Midbrain (tissue), 1 donor: ENCODE data around the gene APOL6.
"Not testable (repeated sequence)": the region's sequence is repeated elsewhere in the genome, so short reads cannot be mapped to it uniquely, and the experiment has no call there.

ENCODE experiments used
- DNase-seq: peaks from one replicate; lab custom pipeline; 2025; lab: John Stamatoyannopoulos, UW

Gene APOL6

DNA sequence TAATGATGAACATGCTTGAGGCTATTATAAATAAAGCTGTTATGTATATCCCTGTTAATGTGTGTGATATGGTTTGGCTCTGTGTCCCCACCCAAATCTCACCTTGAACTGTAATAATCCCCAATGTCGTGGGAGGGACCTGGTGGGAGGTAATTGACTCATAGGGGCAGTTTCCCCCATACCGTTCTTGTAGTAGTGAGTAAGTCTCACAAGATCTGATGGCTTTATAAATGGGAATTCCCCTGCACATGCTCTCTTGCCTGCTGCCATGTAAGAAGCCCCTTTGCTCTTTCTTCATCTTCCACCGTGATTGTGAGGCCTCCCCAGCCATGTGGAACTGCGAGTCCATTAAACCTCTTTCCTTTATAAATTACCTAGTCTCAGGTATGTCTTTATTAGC, 31.2 kb downstream of the APOL6 start:
- not testable (repeated sequence) for DNase-seq

DNA sequence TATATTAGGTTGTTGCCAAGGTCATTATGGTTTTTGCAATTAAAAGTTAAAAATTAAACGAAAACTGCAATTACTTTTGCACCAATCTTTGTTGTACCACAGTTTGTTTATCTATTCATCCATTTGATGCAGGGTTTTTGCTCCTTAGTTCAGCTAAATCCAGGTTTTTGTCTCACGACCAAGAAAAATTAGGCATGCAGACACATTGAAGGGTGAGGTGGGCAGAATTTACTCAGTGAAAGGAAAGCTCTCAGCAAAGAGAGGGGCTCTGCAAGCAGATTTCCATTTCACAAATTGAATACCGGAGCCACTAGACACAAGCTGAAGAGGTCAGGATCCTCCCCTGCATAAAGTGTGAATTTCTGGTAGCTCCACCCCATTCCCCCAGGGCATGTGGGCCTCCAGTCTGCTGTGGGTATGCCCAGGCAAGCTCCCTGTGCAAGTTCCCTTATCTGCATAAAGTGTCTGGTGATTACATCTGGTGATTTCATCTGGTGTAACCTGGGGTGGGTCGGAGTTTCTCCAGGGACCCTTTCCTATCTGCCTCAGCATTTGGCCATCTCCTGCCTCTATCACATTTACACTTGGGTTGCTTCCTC, 33.3 kb downstream of the APOL6 start:
- DNase-seq: no peak

DNA sequence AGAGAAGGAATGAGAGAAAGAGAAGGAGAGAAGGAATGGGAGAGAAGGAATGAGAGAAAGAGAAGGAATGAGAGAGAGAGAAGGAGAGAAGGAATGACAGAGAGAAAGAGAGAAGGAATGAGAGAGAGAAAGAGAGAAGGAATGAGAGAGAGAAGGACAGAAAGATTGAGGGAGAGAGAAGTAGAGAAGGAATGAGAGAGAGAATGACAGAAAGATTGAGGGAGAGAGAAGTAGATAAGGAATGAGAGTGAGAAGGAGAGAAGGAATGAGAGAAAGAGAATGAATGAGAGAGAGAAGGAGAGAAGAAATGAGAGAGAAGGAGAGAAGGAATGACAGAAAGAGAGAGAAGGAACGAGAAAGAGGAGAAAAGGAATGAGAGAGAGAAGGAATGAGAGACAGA, 35.3 kb downstream of the APOL6 start:
- no peak for DNase-seq

DNA sequence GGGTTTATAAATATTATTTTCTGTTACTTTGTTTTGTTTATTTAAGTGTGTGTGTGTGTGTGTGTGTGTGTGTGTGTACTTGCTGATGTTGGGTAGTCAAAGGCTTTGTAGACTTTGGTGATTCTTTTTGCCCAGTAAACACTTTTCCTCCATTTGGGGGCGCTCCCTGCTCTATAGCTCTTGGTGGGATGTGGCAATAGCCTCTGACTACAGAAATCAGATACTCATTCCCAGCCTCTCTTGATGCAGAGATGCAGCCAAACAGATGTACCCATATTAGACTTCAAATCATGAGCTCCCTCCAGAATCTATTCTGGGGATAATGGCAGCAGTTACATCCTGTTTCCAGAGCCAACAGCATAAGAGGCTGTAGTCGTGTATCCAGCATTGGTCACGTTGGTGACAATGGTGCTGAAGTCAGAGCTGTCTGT, 36.0 kb downstream of the APOL6 start:
- DNase-seq: peak; percentile 8

DNA sequence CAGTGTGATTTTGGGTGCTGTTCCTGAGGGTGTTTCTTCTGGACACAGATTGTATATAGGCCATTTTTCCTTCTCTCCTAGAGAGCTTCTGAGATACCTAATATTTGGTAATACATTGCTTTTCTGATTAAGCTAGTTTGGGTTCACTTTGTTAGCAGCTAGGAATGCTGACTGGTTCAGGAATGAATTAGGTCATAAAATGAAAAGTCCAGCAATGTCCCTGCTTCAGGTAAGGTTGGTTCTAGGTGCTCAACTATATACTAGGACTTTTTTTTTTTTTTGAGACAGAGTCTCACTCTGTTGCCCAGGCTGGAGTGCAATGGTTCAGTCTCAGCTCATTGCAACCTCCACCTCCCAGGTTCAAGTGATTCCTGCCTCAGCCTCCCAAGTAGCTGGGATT, 36.5 kb downstream of the APOL6 start:
- DNase-seq: no peak

DNA sequence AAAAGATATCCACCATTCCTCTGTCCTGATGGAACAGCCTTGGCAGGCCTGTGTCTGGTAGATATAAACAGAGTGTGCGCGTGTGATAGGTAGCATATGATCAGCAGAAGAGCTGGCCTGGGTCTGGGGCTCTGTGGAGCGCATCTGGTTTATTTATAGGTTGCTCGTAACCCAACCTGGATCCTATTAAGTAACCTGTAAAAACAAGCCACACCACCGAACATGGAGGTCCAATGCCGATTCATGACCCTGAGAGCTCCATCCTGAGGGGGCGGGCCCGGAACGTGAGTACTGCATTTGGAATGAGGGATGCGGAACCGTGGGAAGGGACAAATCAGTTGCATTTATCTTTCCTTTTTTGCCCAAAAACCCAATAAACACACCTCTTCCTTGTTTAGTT, 37.5 kb downstream of the APOL6 start:
- DNase-seq: no peak

DNA sequence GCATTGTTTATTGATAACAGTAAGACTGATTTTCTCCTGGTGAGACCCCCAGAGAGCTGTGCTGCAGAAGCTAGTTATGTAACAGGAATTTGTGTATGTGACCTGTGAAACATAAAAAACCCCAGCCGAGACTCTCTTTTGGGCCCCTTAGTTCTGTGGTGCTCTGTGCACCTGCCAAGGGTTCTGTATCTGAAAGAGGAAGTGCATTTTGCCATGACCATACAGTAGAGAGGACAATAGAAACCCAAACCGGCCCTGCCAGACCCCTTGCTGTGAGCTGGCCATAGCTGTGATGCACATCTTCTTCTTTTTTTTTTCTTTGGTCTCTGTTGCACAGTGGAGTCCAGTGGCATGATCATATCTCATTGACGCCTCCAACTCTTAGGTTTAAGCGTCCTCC, 38.1 kb downstream of the APOL6 start:
- DNase-seq: no peak

DNA sequence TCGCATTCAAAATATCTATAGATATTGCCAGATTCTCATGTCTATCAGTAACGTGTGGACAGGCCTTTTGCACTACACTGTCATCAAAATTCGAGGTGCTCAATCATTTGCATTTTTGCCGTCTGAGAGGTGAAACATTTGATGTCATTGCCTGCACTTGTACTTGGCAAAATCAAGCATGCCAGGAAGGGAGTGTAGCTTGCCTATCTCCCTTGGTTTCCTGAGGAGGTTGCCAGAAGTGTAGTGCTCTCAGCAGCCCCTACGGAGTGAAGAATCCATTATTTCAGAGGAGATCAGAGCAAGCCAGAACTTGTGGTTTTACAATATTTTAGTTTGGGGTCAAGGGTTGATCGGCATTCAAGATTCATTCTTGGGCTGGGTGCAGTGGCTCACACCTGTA, 39.2 kb downstream of the APOL6 start:
- DNase-seq: no peak

DNA sequence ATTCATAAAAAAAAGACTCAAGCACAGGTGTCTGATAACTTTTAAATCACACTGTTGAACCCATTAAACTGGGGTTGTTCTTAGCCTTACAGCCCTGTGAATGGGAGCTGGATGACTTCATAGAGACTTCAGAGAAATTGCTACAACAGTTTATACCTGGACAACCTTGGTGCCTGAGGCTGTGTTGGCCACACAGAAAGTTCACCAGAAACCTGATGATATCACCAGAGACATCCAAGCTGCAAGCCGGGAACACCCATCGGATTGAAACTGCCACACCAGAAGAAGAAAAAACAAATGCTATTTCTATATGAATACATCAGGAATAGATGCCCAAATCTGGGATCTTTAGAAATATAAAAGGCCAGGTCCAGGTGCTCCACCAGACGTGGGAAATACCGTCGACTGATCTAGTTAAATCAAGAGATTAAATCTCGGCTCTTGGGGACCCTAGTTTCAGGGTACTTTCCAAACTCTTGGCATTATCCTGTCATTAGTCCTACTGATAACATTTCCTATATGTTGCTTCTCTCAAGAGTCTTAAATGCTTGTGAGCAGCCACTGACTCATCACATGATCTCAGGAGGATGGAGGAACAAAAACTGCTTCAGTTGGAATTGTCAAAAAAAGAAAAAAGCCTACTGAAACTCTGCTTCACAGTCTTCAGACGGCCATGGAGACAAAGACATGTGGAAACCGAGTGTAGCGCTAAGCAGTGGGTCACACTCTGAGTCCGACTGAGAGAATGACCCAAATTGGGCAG, 40.8 kb downstream of the APOL6 start:
- no peak for DNase-seq

DNA sequence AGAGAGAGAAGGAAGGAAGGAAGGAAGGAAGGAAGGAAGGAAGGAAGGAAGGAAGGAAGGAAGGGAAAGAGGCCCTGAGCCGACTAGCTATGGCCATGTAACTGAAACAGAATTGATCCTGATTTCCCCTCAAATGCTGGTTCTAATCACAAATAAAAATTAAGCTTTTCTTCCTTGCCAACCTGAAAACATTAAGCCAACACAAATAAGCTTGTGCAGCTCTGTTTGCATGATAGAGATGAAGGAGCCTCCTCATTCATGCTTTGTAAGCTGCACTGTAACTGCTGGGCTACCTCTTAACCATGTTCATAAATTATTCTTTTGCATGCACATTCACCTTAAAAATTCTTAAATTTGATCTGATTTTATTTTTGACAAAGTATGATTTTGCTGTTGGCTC, 41.8 kb downstream of the APOL6 start:
- no peak for DNase-seq

DNA sequence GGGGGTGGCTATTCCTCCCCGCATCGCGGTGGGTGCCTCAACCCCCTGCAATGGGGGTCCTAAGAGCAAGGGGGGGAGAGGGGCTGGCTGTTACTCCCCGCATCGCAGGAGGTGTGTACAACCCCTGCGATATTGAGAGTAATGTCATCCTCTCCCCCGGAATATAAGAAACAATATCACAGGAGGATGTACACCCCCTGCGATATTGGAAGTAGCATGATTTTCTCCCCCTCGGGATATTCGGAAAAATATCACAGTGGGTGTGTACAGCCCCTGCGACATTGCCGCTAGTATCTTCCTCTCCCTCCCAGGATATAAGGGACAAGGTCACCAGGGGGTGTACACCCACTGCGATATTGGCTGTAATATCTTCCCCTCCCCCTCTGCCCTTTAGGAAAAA, 47.0 kb downstream of the APOL6 start:
- DNase-seq: no peak

DNA sequence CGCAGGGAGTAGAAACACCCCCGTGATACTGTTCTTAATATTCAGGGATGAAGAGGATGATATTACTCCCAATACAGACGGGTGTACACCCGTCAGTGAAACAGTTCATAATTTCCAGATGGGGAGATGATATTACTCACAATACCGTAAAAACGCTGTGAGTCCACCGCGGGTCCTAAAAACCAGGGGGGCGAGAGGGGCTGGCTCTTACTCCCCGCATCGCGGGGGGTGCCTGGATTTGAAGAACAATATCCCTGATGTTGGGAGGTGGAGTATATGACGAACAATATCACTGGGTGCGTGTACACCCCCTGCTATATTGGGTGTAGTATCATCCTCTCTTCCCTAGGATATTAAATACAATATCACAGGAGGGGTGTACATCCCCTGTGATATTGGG, 48.9 kb downstream of the APOL6 start:
- no peak for DNase-seq

DNA sequence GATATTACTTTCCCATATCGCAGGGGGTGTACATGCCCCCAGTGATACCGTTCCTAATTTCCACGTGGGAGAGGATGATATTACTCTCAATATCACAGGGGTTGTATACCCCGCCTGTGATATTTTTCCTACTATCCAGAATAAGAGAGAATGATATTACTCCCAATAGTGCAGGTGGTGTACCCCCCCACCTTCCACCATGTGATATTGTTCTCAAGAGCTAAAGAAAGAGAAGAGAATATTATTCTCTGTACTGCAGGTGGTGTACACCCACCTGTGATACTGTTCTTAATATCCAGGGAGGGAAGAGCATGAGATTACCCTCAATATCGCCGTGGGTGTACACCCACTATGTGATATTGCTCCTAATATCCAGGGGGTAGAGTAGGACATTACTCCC, 51.6 kb downstream of the APOL6 start:
- not testable (repeated sequence) for DNase-seq

DNA sequence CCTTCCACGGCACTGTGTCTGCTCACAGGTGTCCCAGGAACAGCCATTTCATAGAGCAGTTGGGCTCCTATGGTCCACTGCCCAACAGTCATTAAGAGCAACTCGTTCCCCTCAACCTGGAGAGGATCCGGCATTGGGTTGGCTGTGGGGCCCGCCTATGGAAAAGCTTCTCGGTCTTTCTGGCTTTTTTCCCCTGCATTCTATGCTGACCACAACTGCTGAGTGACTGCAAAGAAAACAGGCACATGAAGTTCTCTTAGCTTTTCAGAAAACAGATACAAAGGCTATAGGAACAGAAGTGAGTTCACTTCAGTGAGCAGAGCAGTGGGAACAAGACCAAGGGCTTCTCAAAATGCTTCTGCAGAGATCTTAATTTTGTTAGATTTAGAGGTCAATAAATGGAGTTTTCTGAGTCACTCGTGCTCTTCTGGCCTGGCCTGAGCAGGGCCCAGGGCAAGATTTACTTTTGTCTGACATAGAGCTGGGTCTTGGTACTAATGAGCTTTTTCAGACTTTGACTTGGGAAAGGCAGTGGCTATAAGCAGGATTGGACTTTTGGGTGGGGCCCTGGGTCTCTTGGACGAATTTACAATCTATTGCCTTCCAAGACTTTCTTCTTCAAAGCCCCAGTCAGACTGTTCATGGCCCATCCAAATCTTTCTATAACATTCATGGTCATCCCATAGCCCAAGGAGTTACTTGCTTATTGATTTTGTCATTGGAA, 55.8 kb downstream of the APOL6 start:
- DNase-seq: no peak

DNA sequence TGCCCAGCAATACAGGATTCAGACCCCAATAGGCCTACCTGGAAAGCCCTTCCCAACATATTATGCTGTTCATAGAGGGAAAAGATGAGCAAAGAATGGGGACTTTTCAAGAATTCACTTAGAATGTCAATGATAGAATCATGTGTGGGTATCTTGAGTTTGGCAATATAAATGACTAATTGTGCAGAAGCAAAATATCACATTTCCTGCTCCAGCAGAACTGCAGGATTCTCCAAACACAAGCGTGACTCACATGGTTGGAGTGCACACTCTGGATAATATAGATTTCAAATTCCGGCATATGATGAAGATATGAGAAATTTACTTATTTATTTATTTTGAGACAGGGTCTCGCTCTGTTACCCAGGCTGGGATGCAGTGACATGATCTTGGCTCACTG, 56.9 kb downstream of the APOL6 start:
- no peak for DNase-seq

DNA sequence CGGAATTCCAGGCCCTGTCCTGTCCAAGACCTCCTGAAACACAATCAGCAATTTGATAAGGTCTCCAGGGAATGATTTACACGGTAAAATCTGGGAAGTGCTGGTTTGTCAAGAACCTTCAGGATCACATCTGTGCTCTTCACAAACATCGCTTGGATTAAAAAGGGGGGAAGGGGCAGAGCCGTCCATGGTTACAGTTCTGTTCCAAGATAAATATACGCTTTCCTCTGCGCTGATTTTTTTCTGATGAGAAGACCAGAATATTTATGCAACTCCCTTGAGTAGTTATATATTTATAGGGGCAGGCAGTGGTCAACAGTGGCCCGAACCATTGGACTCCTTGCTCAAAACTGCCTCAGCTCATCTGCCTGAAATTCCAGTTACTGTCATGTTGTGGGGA, 60.2 kb downstream of the APOL6 start:
- DNase-seq: no peak

DNA sequence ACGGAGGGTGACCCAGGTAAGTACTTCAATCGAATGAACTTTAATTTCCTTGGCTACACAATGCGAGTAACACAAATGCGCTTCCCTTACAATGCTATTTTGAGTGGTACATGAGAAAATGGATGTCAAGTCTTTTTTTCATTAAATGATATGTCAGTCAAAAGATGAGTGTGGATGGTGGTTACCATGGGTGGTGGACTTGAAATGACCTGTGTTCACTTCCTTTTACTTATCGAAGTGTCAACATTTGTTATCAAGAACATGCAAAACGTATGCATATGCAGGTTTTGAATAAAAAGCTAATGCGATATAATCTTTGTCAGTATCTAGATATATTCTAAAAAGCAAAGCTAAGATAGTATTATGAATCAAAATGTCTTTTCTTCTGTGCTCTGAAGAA, 60.7 kb downstream of the APOL6 start:
- DNase-seq: no peak

DNA sequence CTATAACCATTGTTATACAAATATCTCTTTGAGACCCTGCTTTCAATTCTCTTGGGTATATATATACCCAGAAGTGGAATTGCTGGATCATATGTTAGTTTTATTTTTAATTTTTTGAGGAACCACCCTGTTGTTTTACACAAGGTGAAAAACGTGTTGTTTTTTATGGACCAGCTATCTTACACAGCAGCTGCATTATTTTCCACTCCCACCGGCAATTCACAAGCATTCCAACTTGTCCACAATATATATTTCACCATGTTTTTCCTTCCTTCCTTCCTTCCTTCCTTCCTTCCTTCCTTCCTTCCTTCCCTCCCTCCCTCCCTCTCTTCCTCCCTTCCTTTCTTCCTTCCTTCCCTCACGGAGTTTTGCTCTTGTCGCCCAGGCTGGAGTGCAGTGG, 63.1 kb downstream of the APOL6 start:
- DNase-seq: no peak

DNA sequence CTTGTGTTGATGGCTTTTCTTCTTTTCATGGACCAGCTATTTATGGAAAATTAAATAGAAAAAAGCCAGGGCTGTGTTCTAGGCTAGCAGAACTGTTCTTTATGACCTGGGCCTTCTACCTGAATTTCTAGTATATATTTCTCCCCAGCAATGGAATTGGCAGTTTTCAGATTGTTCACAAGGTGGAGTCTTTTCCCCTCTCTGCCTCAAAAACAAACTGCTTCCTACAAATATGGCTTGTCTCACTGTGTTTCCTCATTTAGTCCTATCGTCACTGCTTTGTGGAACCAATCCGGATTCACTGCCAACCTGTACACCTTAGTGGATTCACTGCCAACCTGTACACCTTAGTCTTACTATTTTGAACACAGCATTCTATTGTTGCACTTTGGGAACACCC, 64.4 kb downstream of the APOL6 start:
- DNase-seq: no peak

DNA sequence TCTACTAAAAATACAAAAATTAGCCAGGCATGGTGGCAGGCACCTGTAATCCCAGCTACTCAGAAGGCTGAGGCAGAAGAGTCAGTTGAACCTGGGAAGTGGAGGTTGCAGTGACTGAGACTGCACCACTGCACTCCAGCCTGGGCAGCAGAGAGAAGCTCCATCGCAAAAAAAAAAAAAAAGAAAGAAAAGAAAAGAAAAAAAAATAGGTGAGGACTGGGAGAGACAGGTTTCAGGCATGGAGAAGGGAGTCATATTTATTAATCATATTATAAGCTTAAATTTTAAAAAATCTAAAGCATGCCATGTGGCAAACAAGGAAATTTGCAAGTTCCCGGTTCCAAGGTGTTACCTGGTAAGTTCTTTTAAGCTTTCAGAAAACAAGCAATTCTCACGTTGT, 69.3 kb downstream of the APOL6 start, which contains the start of gene APOL5:
TSS of gene APOL5 (plus strand) at position 301 of the 400 bp plus-strand sequence. CDS start at position 301, 0 bp downstream.
- no peak for DNase-seq
